NAMALWA (cell line): ENCODE measurements around the gene PRKCE.

Source experiments
- DNase-seq: peaks from one replicate; pipeline ENCODE4 v3.0.0-alpha.2; 2015; ENCODE audit warnings: low spot score

Gene PRKCE

DNA sequence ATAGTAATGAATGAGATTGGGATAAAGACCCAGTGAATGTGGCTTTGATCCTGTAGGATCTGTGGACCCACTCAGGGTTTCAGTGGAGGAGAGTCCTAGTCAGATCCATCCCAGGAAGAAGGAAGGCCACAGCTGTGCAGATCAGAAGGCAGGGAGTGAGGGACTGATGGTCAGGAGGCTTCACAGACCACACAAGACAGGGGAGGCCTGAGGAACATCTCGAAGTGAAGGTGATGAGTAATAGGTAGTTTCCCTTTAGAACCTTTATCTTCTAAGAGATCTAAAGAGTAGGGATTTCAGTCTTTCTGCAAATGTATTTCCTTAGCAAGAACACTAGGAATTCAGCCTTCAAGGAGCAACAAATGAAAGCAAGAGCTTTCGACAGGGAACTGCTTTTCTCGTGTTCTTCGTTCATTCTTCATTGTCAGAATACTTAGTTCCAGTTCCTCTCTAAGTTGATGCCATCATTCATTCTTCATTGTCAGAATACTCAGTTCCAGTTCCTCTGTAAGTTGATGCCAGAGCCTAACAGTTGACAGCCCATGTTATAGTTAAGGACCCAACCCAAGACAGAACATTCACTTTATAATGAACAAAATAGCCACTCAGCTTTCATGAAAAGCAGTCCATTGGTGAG, 495.5 kb downstream of the PRKCE start:
- DNase-seq: no peak

DNA sequence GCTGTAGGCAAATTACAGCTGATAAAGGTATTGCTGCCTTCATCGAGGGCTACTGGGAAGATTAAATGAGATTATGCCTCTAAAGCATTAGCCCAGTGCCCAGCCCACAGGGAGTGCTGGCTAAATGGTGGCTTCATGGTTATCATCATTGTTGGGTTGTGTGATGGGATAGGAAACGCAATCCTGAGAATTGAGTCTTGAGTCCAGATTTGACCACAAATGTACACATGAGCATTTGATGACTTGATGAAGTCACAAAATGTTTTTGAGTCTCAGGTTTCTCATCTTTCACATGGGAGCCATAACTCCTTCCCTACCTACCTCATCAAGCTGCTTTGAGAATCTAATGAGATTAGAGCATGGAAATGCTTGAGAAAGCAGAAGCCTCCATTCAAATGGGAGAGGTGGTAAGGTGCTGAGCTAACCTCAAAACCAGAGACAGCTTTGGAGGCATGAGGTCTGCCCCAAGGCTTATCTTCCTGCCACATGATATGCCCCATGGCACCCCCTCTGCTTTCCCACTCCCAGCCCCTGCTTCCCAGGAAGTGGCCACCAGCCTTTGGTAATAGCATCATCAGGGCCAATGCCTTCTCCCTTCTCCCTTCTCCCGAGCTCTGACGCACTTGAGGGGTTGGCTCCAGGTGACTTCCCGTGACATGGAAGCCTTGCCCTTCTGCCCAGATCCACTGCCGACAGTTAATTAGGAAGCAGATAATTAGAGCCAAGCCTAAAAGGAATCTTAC, 496.3 kb downstream of the PRKCE start:
- DNase-seq: no peak

DNA sequence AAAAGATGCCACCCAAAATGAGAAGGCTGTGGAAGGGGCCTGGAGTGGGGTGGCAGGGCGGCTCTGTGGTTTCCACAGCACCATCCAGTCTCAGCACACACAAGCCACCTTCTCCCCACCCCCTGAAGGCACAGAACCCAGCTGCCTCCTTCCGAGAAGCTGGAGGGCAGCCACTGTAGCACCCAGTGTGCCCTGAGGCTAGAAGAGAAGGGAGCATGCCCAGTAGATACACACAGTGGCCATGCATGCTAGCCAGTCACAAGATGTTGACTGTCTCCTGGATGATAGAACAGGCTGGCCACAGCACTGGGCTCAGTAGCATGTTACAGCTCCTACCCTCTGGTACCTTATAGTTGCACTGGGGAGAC, 496.9 kb downstream of the PRKCE start:
- no peak for DNase-seq

DNA sequence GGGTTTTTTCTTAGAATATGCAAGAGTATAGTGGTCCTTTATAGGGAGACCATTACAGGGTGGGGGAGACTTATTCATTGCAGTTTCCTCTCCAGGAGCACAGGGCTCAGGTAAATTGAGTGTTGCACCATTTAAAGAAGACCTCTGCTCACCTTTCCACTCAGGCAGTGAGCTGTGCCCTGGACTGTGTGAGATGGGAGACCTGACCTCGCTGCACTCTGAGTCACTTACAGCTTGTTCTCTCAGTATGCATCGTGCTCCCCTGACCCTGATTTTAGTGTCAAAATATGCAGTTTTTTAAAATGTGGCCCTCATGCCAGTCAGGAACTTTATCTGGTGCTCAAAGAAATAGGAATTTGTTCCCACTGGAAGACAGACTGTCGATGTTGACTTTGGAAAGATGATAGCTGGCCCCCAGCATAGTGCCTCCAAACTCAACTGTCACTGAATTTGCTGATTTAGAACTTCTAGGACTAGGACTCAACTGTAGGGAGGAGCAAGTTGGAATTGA, 499.0 kb downstream of the PRKCE start:
- DNase-seq: no peak

DNA sequence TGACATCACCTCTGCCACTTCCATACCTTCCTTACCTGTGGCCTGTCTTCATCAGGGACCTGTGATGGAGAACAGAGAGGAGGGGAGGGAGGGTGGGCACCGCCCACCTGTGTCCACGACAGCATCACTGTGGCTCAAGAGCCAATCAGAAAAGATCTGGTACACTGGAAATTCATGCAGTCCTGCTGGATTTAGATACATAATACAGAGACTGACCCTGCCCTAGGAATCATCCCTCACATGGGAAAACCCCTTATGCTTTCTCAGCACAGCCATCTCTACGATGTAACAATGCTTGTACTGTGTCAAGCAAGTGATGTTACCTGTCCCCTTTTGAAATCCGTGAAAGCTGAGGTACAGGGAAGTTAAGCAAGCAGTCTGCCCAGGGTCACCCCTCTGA, 500.1 kb downstream of the PRKCE start:
- DNase-seq: no peak

DNA sequence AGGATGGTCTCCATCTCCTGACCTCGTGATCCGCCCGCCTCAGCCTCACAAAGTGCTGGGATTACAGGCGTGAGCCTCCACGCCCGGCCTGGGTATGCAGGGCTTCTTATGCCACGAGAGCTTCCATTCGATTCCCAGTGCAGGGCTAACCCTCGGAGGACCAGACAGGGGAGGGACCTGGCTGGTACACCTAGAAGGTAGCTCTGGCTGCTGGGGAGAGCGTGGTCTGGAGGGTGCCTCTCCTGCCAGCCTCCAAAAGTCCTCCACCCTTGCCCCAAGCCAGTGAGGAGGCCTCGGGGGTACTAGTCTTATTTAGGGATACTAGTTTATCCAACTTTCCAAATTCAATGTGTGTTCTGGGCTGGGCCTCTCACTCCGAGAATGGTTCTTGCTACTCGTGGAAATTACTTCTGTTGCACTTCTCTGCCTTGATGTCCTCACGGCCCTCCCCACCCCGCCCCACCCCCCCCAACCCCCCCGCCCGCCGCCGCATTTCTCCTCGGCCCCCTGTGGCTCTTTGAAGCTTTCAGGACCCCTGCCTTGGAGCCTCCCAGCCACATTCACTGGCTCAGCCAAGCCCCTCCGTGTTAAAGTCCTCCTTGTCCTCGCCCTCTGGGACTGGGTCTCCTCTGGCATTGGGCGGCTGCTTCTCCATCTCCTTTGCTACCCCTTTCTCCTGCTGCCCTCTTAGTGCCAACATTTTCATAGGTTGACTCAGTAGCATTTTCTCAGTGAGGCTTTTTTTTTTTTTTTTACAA, 502.7 kb downstream of the PRKCE start:
- DNase-seq: no peak

DNA sequence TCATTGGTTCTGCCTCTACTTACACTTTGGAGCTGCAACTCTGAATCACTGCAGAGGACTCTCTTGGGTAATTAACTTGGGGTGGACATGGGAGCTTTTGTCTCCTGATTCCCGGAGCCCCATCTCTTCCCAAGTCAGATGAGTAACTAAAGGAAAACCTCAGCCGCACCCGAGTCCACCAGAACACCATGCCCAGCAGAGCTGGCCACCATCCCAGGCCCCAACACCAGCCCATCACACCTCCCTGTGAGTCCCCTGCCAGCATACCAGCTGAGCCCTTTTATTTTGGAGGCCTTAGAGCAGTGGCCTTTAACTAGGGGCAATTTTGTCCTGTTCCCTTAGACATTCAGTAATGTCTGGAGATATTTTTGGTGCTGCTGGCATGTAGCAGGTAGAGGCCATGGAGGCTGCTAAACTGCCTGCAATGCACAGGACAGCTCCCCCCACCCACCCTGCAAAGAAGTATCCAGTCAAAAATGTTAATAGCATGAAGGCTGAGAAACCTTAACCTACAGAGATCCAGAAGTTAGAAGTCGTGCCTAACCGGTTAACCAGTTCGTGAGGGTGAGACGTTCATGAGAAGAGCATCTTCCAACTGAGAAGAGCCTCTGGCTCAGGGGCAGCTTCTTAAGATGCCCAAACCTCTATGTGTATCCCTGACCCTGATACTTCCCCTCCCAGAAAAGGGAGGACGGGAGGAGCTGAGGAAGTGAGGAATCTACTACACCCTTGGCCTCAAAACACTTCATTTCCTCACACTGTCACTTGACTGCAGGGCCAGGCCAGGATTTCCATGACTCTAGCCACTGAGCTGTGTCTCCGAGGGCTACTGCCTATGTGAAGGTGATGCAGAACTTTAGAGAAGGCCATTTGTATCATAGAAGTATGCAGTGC, 505.8 kb downstream of the PRKCE start:
- no peak for DNase-seq

DNA sequence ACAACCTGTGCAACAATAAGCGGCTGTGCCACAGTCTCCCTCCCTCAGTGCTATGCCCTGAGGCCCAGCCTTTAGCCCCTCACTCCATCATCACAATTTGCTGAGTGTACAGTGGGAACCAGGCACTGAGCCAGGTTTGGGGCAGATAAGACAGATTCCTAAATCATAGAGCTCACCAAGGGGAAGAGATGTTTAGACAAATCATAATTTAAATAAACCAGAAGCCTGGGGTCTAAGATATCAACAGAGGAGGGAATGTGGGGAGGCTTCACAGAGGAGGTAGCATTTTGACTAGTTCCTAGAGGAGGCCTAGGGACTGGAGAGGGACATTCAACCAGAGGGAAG, 506.5 kb downstream of the PRKCE start:
- no peak for DNase-seq

DNA sequence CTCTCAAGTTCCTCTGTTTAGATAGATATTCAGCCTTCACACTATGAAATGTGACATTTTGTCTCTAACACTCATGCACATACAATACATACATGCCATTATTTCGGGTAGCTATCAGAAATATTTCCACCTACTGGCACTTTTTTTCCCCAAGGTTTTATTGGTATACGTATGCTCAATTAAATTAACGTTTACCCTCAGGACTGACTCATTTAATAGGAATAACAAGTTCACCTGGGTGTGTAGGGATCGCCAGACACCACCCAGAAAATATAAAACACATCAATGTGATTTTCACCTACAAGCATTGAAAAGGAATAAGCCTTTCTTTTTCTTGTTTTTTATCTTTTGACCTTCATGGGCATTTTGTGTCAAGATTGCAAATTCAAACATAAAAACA, 507.2 kb downstream of the PRKCE start:
- no peak for DNase-seq

DNA sequence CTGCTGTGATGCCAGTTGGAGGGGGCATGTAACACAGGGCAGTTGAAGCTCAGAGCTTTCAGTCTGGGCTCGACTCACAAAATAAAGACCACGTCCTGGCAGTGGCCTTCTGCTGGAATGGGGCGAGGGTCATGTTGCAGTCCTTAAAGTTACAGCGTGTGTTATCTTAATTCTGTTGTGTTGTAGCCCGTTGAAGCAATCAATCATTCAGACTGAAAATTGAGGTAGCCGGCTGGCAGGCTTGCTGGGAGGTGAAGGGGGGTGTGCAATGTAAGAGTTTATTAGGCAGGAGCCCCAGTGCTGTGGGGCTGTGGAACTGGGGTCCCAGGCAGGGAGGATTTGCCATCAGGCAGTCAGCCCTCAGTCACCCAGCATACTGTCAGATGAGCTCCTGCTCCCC, 508.9 kb downstream of the PRKCE start:
- no peak for DNase-seq

DNA sequence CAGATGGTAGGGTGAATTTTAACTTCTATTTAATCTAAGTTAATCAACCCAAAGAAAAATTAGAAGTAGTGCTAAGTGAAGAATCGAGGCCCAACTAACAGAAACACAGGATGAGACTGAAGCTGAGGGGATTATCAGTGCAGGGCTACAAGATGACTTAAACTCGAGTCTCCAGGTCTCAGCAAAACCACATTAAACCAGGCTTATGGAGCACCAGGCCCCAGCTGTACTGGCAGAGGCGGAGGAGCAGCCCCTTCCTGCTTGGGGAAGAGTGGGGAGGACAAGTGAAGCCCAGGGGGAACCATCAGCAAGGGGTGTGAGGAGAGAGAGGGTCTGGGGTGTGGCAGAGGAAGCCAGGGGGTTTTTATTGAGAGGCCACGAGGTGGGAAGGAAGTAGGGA, 509.8 kb downstream of the PRKCE start:
- DNase-seq: no peak

DNA sequence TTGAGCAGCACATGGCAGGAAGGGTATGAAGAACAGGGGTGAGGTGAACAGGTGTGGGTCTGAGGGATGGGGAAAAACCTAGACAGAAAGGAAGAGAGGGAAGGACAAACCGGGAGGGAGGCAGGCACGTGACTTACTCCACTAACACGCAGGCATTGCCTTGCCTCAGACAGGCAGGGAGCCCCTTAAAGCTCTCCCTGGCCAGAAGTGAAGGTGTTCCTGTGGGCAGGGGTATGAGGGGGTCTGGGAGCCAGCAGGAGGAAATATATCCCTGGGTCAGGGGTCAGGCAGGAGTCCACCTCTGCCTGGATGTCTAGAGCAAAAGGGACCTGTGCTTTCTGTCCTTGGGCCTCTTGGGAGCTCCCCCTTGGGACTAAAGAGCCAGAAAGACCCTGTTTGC, 510.4 kb downstream of the PRKCE start:
- DNase-seq: no peak

DNA sequence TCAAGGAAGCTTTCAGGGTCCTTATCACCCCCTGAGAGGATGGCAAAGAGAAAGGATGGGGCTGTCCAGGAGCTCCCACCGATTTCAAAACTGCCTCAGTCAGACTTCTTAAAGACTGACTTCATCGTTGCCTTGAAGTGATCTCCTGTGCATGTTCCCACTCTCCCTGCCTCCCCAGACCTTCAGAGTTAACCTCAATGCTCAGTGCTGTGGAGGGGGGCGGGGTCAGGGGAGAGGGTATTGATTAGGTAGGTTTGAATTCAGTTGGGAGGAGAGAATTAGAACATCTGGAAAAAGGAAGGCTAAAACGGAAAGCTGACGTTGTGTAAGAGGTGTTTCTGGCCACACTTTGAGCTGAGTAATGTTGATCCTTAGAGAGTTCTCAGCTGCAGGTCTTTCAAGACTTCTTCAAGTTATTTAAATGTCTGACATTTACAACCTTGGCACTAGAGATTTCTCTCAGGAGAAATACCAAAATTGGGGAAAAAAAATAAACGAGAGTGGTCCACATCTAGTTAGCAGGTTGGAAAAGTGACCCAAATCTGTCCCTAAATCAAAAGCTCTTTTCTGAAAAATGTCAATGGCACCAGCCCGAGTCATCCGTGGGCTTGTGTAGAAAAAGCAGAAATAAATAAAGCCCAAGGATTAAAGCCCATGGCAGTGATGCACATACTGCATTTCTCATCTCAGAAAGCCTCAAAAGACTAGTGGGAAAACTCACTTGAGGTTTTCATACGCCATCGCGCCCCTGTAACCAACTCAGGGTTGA, 511.0 kb downstream of the PRKCE start:
- DNase-seq: no peak

DNA sequence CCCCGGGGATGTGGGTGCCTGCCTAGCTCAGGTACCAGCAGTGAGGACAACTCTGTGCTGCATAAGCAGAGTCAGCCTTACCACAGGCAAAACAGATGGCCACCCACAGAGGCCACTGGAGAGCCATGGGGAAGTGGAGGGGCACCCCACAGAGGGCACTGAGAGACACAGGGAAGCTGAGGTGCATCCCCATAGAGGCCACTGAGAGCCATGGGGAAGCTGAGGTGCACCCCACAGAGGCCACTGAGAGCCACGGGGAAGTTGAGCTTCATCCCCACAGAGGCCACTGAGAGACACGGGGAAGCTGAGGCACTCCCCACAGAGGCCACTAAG, 511.6 kb downstream of the PRKCE start:
- DNase-seq: no peak

DNA sequence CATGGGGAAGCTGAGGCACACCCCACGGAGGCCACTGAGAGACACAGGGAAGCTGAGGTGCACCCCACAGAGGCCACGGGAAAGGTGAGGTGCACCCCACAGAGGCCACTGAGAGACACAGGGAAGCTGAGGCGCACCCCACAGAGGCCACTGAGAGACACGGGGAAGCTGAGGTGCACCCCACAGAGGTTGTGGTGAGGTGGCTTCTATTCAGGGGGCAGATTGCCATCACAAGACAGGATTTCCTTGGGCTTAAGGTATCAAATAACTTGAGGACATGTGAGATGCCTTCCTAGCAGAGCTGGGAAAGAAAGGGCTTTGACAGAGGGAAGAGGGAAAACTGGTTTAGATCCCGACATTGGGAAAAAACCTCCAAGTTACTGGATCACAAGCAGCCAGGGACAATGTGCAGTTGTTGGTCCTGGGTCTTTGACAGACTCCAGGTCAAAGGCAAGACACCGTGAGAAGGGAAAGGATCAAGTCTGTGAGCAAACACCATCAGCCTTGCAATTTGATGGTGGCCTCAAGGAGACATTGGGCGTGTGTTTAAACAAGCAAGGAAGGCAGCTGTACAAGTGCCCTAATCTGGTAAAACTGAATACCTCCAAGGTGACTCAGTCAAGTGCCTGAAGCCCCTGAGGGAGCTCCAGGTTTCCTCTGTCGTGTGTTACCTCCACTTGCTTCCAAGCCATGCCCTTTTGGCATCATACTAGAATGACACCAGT, 512.5 kb downstream of the PRKCE start:
- DNase-seq: no peak

DNA sequence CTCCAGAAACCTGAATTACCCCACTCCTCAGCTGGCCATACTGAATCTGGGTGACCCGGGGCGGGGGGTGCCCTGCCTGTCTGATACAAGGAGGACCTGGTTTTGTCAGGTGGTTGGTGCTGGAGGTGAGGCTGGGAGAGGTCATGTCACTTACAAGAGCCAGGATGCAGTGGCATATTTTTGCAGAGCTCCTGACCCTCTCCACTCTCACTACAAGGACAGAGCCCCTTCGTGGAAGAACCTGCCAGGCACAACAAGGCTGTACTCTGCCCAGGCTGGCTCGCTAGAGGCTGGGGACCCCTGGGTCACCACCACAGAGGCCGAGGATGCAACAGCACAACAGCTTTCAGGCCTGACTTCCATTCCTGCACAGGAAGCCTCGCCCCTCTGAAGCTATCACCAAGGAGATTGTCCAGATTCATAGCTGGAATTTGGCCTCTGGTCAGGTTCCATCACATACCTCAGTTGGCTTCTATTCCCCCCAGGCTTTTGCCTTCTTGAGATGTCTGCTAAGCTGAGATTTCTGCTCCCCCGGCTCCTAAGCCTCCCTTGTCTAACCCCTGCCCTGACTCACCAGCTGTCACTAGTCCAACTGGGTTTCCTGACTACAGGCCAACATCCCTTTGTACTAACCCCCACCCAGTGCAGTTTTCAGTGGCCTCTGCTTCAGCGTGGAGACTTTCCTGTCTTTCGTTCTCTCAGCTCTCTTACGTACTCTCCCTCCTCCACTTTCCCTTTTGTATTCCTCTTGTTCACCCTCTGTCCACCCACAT, 513.2 kb downstream of the PRKCE start:
- DNase-seq: no peak

DNA sequence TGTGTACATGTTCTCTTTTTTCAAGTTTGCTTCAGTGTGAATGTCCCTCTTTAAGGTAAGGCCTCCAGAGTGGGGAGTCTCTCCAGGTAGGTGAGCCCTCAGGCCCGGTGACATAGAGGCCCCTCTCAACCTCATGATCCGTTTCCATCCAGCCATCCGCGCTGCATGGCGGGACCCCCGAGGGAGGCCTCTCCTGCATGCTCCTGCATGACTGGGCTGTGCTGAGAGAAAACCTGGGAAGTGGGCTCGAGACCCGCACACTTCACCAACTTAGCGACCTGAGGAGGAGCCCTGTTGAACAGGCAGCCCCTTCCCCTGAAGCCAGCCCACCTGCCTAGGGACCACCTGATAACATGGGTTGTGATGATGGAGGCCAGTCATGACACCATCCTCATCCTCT, 514.4 kb downstream of the PRKCE start:
- DNase-seq: no peak

DNA sequence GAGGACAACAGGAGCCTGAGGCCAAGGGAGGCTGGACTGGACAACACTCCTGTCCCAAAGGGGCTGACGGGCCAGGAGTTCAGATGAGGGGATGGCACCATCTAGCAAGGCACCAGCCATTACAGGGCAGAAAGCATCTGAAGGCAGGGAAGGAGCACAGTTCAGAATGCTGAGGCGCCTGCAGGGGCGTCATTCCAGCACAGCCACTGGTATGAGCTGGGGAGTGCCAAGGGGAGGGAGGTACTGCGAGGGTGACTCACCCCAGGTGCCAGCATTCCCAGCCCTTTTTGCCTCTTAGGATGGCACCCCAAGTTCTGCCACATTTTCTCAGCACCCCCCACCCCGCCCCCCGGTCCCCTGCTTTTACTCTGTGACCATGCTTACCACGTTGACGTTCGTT, 515.9 kb downstream of the PRKCE start:
- no peak for DNase-seq

DNA sequence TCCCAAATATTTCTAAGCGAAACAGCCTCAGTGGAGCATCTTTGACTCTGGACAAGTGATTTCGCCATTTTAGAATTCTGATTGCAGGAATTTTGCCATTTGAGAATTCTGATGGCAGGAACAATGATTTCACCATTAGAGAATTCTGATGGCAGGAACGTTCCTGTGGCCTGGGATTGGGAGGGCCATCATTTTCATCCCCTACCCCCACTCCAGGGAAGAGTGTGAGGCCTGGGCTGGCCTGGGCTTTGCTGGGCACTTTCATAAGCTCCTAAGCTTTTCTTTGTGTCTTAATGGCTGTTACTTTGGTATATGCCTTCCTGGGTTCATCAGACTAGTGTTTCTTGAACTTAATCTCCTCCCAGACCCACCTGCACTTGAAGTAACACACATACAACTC, 516.4 kb downstream of the PRKCE start:
- no peak for DNase-seq

DNA sequence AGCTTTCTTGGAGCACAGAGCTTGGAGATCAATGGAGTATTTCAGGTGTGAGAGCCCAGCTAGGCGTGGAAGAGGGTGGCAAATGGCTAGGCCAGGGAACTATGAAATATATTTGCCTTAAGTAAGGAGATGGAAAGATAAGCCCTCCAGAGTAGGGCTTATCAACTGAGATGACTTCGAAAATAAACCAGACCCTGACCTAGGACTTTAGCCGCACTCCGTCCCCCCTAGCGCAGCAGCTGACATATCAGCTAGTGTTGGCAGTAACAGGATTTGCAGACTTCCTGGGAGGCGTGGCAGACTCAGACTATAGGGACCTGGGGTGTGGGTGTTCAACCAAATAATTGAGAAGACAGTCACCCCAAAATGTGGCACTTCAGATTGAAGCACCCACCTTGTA, 518.0 kb downstream of the PRKCE start:
- no peak for DNase-seq
